CD4-positive, alpha-beta T cell treated with Interleukin-2 at 100 ng/mL for 4 hours (primary cell): ENCODE measurements around the gene NAE1.
"Not testable (repeated sequence)": the region's sequence is repeated elsewhere in the genome, so short reads cannot be mapped to it uniquely, and the experiment has no call there.

Source experiments
- DNase-seq: peaks from one replicate; pipeline ENCODE4 v3.0.0-alpha.2; 2020; ENCODE audit warnings: low spot score

The NAE1 gene

GRCh38 chr16:66830422-66831404, at the start of gene NAE1:
Gene NAE1, minus strand, starts transcription at chr16:66830976. Its CDS starts 77 bp downstream, at chr16:66830899.
- DNase-seq, result peak; percentile 88

GRCh38 chr16:66878067-66878466, 47.3 kb upstream of the NAE1 start:
- DNase-seq, result peak; percentile 44

GRCh38 chr16:66874079-66874775, 43.5 kb upstream of the NAE1 start:
- DNase-seq, result no peak

GRCh38 chr16:66873685-66874055, 42.9 kb upstream of the NAE1 start:
- DNase-seq, result no peak

- DNase-seq, result peak; percentile 94
Observed at GRCh38 chr16:66872943-66873684, 42.3 kb upstream of the NAE1 start.

- no peak for DNase-seq
Observed at GRCh38 chr16:66872559-66872942, 41.8 kb upstream of the NAE1 start.

- DNase-seq, result no peak
Observed at GRCh38 chr16:66871840-66872239, 41.1 kb upstream of the NAE1 start.

- not testable (repeated sequence) for DNase-seq
Observed at GRCh38 chr16:66871363-66871762, 40.6 kb upstream of the NAE1 start.

GRCh38 chr16:66869424-66869823, 38.6 kb upstream of the NAE1 start:
- no peak for DNase-seq

GRCh38 chr16:66863707-66864106, 32.9 kb upstream of the NAE1 start:
- no peak for DNase-seq

- no peak for DNase-seq
Observed at GRCh38 chr16:66862023-66862520, 31.3 kb upstream of the NAE1 start.

GRCh38 chr16:66859397-66860068, 28.8 kb upstream of the NAE1 start:
- DNase-seq, result no peak

GRCh38 chr16:66858740-66859396, 28.1 kb upstream of the NAE1 start:
- no peak for DNase-seq

- DNase-seq, result no peak
Observed at GRCh38 chr16:66857437-66857836, 26.7 kb upstream of the NAE1 start.

GRCh38 chr16:66856801-66857200, 26.0 kb upstream of the NAE1 start:
- DNase-seq, result no peak

- no peak for DNase-seq
Observed at GRCh38 chr16:66856184-66856730, 25.5 kb upstream of the NAE1 start.

- no peak for DNase-seq
Observed at GRCh38 chr16:66853261-66854139, 22.7 kb upstream of the NAE1 start.

- DNase-seq, result no peak
Observed at GRCh38 chr16:66851166-66851964, 20.6 kb upstream of the NAE1 start.
